Measurements from ENCODE around the gene LPP.

DNA sequence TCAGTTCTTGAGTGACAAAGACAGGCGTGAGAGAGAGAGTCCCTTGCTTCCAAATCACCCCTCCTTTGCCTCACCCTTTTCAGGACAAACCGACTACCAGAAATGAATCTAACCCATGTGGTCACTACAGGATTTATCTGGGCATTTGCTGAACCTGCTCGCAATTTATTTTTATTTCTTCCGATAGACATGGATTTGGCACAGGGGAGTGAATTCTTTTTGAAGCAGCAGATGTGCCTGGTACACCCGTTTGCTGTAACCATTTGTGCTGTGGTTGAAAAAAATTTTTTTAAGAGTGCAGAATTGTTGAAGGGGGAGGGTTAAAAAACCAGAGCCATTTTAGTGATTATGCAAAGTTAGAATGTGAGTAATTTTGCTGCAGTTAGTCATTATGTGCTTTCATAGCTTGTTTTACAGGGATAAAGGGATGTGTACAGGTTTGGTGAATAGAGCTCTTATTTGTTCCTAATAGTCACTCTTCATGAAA is 442.0 kb downstream of the LPP start:
- TF ChIP-seq POLR2A (IDR thresholded peaks at IDR 0.05) (no peak), CTCF (IDR thresholded peaks at IDR 0.05 in 4 of 5, conservative IDR thresholded peaks at IDR 0.05 in 1 of 5) (no peak)

All from gastrocnemius medialis (tissue), 4 donors.